Measurements from ENCODE around the gene NRXN3. TPM values are rescaled to one million over a fixed set of nuclear protein-coding genes. Genes with fewer than 3 reads are reported as not detected.
A peak's percentile ranks its signal among the peaks of the same experiment; 100 is the strongest.

The NRXN3 gene
- polyA plus RNA-seq, 3 donors: 6.1 to 7.8 (median 6.4) TPM

- no peak for DNase-seq
Observed at GRCh38 chr14:78173346-78174035, 3.3 kb downstream of the NRXN3 start.

GRCh38 chr14:78175412-78175811 is 5.2 kb downstream of the NRXN3 start:
- DNase-seq: no peak

- no peak for DNase-seq
Observed at GRCh38 chr14:78178071-78178470, 7.9 kb downstream of the NRXN3 start.

GRCh38 chr14:78178971-78179370 is 8.8 kb downstream of the NRXN3 start:
- DNase-seq: no peak

GRCh38 chr14:78181270-78181669 is 11.1 kb downstream of the NRXN3 start:
- no peak for DNase-seq

- DNase-seq: no peak
Observed at GRCh38 chr14:78182722-78183121, 12.5 kb downstream of the NRXN3 start.

- DNase-seq: no peak
Observed at GRCh38 chr14:78184157-78184556, 14.0 kb downstream of the NRXN3 start.

- no peak for DNase-seq
Observed at GRCh38 chr14:78186277-78186676, 16.1 kb downstream of the NRXN3 start.

- no peak for DNase-seq
Observed at GRCh38 chr14:78188882-78189281, 18.7 kb downstream of the NRXN3 start.

- DNase-seq: no peak
Observed at GRCh38 chr14:78195431-78195830, 25.3 kb downstream of the NRXN3 start.

- no peak for DNase-seq
Observed at GRCh38 chr14:78196323-78196722, 26.1 kb downstream of the NRXN3 start.

GRCh38 chr14:78197051-78197450 is 26.9 kb downstream of the NRXN3 start:
- DNase-seq: no peak

GRCh38 chr14:78202163-78202562 is 32.0 kb downstream of the NRXN3 start:
- no peak for DNase-seq

- DNase-seq: no peak
Observed at GRCh38 chr14:78202976-78203375, 32.8 kb downstream of the NRXN3 start.

GRCh38 chr14:78207414-78207813 is 37.2 kb downstream of the NRXN3 start:
- no peak for DNase-seq

GRCh38 chr14:78220273-78220672 is 50.1 kb downstream of the NRXN3 start:
- no peak for DNase-seq

GRCh38 chr14:78222746-78223145 is 52.6 kb downstream of the NRXN3 start:
- DNase-seq: no peak

GRCh38 chr14:78227248-78228077 is 57.3 kb downstream of the NRXN3 start:
- DNase-seq: peak; percentile 12

GRCh38 chr14:78228702-78229327 is 58.6 kb downstream of the NRXN3 start:
- no peak for DNase-seq

- DNase-seq: no peak
Observed at GRCh38 chr14:78232231-78233000, 62.2 kb downstream of the NRXN3 start.

- no peak for DNase-seq
Observed at GRCh38 chr14:78238141-78238540, 68.0 kb downstream of the NRXN3 start.

- DNase-seq: no peak
Observed at GRCh38 chr14:78240567-78240966, 70.4 kb downstream of the NRXN3 start.
